OCI-LY1 (cell line): ENCODE measurements around the gene SLC2A11.

ENCODE experiments used
- EZH2 ChIP-seq: fragments of 200-600 bp; sonication (generic), shearing (Covaris generic); IDR thresholded peaks from 2 replicates; pipeline ENCODE4 v1.8.0; 2017; ENCODE audit warnings: borderline replicate concordance, mixed run types, mild to moderate bottlenecking, antibody characterized with exemption, low read length, moderate library complexity, mixed read lengths
- TF ChIP-seq, protein P1 (sequence below): fragments of 200-600 bp; sonication (generic), shearing (Covaris generic); IDR thresholded peaks from 2 replicates; pipeline ENCODE4 v1.5.1; 2017; ENCODE audit warnings: mild to moderate bottlenecking, antibody characterized with exemption, low read length, moderate library complexity, mixed read lengths

DNA sequence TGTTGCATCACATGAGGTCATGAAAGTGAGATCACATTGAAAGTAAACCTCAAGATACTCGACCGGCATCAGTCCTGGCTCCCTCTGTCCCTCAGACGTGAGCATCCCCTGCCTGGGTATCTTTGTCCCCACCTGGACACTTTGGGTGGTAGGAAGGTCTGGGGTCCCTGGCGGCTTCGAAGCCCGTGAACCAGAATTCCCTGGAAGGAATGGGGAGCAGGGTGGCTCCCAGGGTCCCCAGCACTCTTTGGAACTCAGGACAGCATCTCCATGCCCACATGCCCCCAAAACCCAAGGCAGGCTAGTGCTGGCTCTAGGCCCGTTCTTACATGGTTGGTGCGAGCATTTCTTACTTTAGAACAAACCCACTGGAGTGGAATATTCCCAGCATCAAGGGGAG is 26.4 kb upstream of the SLC2A11 start:
- TF ChIP-seq, protein P1, sequence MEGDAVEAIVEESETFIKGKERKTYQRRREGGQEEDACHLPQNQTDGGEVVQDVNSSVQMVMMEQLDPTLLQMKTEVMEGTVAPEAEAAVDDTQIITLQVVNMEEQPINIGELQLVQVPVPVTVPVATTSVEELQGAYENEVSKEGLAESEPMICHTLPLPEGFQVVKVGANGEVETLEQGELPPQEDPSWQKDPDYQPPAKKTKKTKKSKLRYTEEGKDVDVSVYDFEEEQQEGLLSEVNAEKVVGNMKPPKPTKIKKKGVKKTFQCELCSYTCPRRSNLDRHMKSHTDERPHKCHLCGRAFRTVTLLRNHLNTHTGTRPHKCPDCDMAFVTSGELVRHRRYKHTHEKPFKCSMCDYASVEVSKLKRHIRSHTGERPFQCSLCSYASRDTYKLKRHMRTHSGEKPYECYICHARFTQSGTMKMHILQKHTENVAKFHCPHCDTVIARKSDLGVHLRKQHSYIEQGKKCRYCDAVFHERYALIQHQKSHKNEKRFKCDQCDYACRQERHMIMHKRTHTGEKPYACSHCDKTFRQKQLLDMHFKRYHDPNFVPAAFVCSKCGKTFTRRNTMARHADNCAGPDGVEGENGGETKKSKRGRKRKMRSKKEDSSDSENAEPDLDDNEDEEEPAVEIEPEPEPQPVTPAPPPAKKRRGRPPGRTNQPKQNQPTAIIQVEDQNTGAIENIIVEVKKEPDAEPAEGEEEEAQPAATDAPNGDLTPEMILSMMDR: no peak
- no peak for TF ChIP-seq EZH2
